GM12865 (cell line): ENCODE data around the gene GNA12.
"Not testable (repeated sequence)": the region's sequence is repeated elsewhere in the genome, so short reads cannot be mapped to it uniquely, and the experiment has no call there.

Experiments
- DNase-seq: peaks from one replicate; pipeline ENCODE4 v3.0.0; 2010; ENCODE audit warnings: low read depth
- H3K4me3 ChIP-seq: 2 replicates; pipeline ENCODE4 v1.5.1; 2011; ENCODE audit warnings: mild to moderate bottlenecking, low read depth, low read length, control low read depth
- TF ChIP-seq, protein P1 (sequence below): IDR thresholded peaks from 2 replicates; pipeline ENCODE4 v1.5.1; 2011; ENCODE audit warnings: low read length, control low read depth, low read depth, inconsistent platforms; ENCODE audit not compliant: insufficient read depth; ENCODE audit errors: missing control alignments

The GNA12 gene

DNA sequence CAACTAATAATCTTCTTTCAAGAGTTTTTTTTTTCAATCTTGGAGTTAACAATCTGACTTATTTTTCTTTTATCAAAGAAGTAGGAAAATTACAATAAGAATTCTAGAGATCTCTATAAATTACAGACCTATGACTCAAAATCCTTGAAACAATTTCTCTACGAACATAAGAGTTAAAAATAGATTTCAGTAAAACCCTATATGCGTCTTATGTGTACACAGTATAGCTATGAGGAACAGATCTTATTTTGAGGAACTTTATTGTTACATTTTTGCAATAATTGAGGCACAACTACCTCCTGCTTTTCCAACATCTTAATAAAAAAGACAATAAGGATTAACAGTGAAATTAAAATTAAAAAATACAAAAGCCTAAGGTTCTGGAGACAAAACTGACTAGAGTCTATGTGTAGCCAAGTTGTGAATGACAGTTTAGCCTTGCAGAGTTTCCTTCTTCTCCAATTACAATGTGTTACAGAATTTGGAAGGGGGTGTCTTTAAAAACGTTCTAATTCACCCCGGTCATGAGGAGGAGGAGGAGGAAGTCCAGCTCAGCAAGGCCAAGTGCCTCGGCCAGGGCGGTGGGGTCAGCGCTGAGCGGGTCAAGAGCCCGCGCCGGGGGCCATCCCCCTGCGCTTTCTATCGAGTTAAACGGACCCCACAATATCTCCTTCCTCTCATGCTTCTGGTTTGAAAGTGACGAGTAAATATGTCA lies 115.6 kb downstream of the GNA12 start:
- DNase-seq: no peak

DNA sequence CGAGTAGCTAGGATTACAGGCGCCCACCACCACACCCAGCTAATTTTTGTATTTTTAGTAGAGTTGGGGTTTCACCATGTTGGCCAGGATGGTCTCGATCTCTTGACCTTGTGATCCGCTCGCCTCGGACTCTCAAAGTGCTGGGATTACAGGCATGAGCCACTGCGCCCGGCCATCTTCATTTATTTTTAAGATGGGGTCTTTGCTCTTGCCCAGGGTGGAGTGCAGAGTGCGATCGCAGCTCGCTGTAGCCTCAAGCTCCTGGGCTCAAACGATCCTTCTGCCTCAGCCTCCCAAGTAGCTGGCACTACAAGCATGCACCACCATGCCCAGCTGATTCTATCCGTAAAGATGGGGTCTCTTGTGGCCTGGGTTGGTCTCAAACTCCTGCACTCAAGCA lies 116.9 kb downstream of the GNA12 start:
- not testable (repeated sequence) for H3K4me3 ChIP-seq, DNase-seq

More for the DNA sequence above, 115.6 kb downstream of the GNA12 start:
- no peak overlapping the region for H3K4me3 ChIP-seq
- TF ChIP-seq, protein P1, sequence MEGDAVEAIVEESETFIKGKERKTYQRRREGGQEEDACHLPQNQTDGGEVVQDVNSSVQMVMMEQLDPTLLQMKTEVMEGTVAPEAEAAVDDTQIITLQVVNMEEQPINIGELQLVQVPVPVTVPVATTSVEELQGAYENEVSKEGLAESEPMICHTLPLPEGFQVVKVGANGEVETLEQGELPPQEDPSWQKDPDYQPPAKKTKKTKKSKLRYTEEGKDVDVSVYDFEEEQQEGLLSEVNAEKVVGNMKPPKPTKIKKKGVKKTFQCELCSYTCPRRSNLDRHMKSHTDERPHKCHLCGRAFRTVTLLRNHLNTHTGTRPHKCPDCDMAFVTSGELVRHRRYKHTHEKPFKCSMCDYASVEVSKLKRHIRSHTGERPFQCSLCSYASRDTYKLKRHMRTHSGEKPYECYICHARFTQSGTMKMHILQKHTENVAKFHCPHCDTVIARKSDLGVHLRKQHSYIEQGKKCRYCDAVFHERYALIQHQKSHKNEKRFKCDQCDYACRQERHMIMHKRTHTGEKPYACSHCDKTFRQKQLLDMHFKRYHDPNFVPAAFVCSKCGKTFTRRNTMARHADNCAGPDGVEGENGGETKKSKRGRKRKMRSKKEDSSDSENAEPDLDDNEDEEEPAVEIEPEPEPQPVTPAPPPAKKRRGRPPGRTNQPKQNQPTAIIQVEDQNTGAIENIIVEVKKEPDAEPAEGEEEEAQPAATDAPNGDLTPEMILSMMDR: no peak

DNA sequence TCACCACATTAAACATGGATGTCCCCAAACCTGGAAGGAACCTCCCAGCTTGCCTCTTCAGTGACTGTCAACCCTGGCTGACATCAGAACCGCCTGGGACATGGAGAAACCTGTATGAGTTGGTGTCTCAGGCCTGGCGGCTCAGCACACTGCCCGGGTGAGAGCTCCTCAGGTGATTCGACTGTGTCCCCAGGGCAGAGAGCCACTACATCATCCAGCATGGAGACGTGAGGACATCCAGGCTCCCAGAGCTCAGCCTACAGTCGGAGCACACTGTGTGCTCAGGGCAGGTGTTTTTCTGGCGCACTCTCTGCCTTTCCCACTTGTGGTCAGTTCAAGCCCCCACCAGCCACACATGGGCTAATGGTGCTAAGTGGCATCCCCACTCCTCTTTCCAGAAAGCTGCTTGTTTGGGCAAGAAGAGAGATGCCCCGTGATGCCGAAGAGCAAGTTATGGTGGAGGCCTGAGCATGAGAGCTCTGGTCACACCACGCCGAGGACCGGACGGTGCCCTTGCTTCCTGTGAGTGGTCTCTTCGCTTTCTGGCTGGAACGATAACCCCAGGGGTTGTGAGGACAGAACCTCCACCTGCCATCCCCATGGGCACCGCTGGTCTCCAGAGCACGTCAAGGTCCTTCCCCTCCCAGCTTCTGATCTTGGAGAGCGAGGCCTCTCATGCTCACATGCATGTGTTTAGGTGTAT lies 117.6 kb downstream of the GNA12 start:
- DNase-seq: no peak
- no peak overlapping the region for H3K4me3 ChIP-seq
- TF ChIP-seq, protein P1: no peak

DNA sequence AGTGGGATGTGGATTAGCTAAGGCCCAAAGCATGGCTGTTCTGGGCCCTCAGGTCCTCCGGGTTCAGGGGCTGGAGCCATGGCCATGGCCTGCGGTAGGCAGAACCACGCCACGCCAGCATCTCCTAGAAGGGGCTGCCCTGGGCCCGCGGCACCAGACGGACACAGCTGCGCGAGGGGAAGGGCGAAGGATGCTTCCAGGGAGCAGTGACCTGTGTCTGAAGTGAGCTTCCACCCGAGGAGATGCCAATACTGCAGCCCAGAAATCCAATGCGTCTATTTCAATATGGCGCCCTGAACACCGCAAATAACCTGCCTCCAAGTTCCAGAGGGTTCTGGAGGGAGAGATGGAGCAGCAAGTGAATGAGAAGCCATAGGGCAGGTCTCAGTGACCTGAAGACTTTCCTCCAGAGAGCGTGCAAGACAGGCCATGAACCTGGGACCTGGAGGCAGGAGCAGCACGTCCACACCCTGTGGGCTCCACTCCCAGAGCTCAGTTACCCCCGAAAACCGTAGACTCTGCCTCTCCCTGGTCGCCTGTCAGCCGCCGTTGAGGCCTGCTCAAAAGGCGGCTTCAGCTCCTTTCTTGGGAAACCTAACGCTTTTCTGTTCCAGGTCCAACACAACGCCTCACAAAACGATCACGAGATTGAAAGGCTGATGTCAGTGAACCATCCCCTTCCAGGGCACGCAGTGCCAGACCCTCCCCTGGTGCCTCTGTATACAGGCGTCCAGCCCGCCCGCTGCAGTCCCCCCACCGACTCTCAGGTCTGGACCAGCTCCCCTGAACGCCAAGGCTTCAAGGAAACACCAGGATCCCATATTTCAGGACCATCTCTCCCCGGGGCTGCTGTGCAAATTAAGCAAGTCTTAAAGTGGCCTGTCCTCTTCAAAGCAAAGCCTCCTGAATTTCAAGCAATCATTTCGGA lies 118.7 kb downstream of the GNA12 start:
- no peak overlapping the region for H3K4me3 ChIP-seq
- TF ChIP-seq, protein P1: no peak
- DNase-seq: no peak

DNA sequence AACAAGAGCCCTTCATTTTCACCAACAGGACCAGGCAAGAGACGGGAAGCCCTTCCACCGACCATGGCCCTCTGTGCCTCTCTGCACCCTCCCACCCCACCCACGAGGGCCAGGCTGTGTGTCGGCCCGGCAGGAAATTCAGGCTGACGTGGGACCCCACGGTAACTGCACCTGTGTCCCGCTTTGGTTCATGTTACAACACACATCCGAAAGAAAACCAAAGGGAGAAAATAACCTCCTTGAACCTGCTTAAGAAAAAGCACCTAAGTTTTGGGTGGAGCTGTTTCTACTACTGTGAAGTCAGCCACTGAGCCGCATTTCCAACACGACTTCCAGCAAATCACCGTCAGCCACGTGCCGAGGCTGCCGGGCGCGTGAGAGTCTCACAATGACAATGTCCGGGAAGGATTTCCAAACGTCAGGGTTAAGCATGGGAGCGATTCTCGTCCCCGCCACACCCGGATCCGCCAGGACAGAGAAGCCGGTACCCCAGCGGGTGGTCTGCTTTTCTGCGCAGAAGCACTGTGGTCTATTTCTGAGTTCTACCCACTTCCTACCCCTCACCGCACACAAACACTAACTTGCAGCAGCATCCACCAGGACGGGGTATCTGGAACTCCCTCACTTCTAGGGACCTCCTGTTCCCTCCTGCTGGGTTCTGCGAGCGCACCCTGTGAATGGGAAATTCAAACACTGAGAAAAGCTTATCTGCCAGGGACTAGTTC lies 119.5 kb downstream of the GNA12 start:
- H3K4me3 ChIP-seq: no peak overlapping the region
- no peak for DNase-seq
- TF ChIP-seq, protein P1: no peak

DNA sequence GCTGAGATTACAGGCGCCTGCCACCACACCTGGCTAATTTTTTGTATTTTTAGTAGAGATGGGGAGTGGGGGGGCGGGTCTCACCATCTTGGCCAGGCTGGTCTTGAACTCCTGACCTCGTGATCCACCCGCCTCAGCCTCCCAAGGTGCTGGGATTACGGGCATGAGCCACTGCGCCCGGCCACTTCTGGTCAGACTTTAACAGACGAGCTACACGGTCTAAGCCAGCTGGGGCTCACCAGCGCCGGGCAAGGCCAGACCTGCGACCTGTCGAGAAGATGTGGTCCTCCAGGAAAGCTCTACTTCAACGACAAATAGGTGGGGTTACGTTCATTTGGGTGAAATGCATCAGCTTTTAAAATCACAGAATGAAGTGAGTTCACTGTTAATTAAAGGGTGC lies 120.1 kb downstream of the GNA12 start:
- not testable (repeated sequence) for DNase-seq

DNA sequence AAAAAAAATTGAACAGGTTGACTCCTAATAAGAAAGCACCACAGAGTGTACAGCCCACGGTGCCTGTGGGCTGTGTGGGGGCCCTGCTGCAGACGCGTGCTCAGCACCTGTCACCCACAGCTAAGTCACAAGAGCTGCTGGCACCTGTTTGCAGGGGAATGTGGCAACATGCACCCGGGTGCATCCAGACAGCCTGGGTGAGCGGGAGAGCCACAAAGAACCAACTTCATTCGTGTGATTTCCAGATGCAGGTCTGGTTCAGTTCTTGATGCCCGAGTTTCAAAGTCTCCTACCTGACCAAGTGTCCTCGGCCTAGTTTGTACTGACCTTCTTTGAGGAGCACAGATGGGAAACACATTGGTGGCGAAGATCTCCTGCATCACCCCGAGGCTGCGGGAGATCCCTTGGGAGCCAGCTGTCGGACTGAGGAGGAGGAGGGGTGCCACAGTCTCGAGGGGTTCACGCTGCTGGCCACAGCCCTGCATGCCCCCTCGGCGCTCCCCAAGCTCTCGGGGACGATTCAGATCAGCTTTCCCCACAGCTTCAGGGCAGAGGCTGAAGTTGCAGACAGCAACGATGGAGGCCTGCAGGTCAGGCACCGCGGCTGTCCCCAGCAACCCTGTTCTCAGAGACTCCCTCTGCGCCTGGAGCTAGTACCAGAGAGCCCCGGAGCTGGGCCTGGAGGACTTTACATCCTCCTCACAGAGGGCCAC lies 120.8 kb downstream of the GNA12 start:
- DNase-seq: no peak
- no peak overlapping the region for H3K4me3 ChIP-seq
- TF ChIP-seq, protein P1: no peak

More for the DNA sequence above, 120.1 kb downstream of the GNA12 start:
- H3K4me3 ChIP-seq: not testable (repeated sequence)
